Pancreas (tissue), 10 donors: ENCODE data around the gene CDC42EP4. TPM values are rescaled to one million over a fixed set of nuclear protein-coding genes. Genes with fewer than 3 reads are reported as not detected.
A peak's percentile ranks its signal among the peaks of the same experiment; 100 is the strongest.

Source experiments
- ATAC-seq, 4 donors: fragments of 200-7000 bp; cut with Tn5 transposase; one replicate each; pipeline versions ENCODE4 v1.8.0 to v1.9.1; 2020; ENCODE audit warnings: mild to moderate bottlenecking in 4 of 4, moderate library complexity in 4 of 4
- DNase-seq, 6 donors: peaks; one replicate each; pipeline ENCODE4 v3.0.0-alpha.2; 2020
- FAIRE-seq: peaks from 2 replicates; lab custom pipeline; 2012; peaks lifted over from hg19 to GRCh38; lab: Jason Lieb, UNC
- H3K27ac ChIP-seq, 4 donors: fragments of 200-600 bp; sonication (generic); 1 replicate in 3 of 4; 2 replicates in 1 of 4; pipeline versions ENCODE4 v1.5.0 to v1.8.0; 2020
- H3K27me3 ChIP-seq, 4 donors: fragments of 200-600 bp; one replicate each; pipeline ENCODE4 v1.8.0; 2021
- H3K36me3 ChIP-seq, 3 donors: fragments of 200-600 bp; sonication (generic) in 1 of 3; one replicate each; pipeline versions ENCODE4 v1.5.0 to v1.8.0; 2020 to 2021
- H3K4me1 ChIP-seq, 3 donors: fragments of 200-600 bp; one replicate each; pipeline ENCODE4 v1.8.0; 2021
- H3K4me3 ChIP-seq, 4 donors: fragments of 200-600 bp; sonication (generic) in 2 of 4; one replicate each; pipeline versions ENCODE4 v1.5.0 to v1.8.0; 2020 to 2021
- H3K9me3 ChIP-seq, 4 donors: fragments of 200-600 bp; one replicate each; pipeline ENCODE4 v1.8.0; 2021
- WGBS, 2 donors: extraction: QIAGEN DNeasy Blood & Tissue Kit; methylation state at CpG; one replicate each; pipeline ENCODE4 v1.1.7; 2013; 5-methylcytosine and 5-hydroxymethylcytosine counted together
- intact Hi-C, 3 donors: fragments of 100-400 bp; cut with DNase I; formaldehyde crosslinking; loops; one replicate each; pipeline versions ENCODE4 v1.11.1 to v1.14.2; 2022
- polyA plus RNA-seq, 2 donors: library from polyadenylated mRNA; stranded (reverse); fragments of 200-250 nt; gene quantifications; one replicate each; pipeline ENCODE4 v1.2.3, GENCODE V29; 2013
- total RNA-seq, 6 donors: library from RNA; stranded (reverse); fragmentation: NEBNext Ultra II Directional in 4 of 6; extraction: Animal tissue kit (Norgen Biotek cat#: 25700) in 4 of 6; gene quantifications; one replicate each; pipeline versions ENCODE4 v1.2.1 to v1.2.4, GENCODE V29; 2021 to 2023
- TF ChIP-seq, protein P1 (sequence below), 4 donors: fragments of 200-600 bp; sonication (generic) in 3 of 4; IDR thresholded peaks; one replicate each; pipeline versions ENCODE4 v1.5.0 to v1.8.0; 2021; ENCODE audit warnings: antibody characterized with exemption in 4 of 4
- donor health status: healthy with polysubstance abuse.
- donor health status: DM: no; HTN: no; CAD: no; lungs with moderate emphysema.
- donor health status: DM: no; HTN: no; CAD: no.
- donor health status: control.
- donor health status: control.
- donor health status: Bipolar disorder and iron deficiency.
- donor health status: DM: yes; HTN: yes; CAD: no.
- donor health status: DM: no; HTN: no; CAD: no.
- donor health status: DM: no; HTN: no; CAD: no.
- donor health status: DM: yes; HTN: yes; CAD: no.

The CDC42EP4 gene
- total and polyA plus RNA-seq, 8 donors, result 24.2 to 56.2 (median 44.5) TPM

DNA sequence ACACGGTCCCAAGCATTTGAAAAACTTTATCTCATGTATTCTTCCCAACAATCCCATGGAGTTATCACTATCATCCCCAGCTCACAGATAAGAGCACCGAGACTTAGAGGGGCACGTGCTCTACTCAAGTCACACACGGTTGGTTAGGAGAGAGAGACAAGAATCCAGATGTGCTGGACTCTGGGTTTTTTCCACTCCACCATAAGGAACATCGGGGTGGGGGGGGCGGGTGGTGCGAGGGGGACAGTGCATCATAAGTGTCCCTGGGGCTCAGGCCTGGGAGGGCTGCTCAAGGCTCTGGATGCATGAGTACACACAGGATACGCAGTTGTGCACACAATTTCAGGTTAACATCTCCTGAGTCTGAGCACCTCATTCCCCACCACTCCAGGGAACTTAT, 7.4 kb downstream of the CDC42EP4 start:
- H3K27ac ChIP-seq, result peak overlapping the region in 2 of 4 donors; percentile 92 to 99
- H3K36me3 ChIP-seq, result no peaks in the 10 kb centered on the region
- ATAC-seq (no peak), DNase-seq (no peak), FAIRE-seq (no peak)
- TF ChIP-seq, protein P1, sequence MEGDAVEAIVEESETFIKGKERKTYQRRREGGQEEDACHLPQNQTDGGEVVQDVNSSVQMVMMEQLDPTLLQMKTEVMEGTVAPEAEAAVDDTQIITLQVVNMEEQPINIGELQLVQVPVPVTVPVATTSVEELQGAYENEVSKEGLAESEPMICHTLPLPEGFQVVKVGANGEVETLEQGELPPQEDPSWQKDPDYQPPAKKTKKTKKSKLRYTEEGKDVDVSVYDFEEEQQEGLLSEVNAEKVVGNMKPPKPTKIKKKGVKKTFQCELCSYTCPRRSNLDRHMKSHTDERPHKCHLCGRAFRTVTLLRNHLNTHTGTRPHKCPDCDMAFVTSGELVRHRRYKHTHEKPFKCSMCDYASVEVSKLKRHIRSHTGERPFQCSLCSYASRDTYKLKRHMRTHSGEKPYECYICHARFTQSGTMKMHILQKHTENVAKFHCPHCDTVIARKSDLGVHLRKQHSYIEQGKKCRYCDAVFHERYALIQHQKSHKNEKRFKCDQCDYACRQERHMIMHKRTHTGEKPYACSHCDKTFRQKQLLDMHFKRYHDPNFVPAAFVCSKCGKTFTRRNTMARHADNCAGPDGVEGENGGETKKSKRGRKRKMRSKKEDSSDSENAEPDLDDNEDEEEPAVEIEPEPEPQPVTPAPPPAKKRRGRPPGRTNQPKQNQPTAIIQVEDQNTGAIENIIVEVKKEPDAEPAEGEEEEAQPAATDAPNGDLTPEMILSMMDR (IDR thresholded peaks at IDR 0.05), result no peak
- peaks cover 39 to 68% (median 51%) of the 10 kb centered on the region in 3 donors for H3K4me1 ChIP-seq
- no peaks in the 10 kb centered on the region for H3K9me3 ChIP-seq
- intact Hi-C loops, result no loop called here
- no peaks in the 10 kb centered on the region for H3K27me3 ChIP-seq
- peak overlapping the region in 1 of 4 donors; percentile 40 for H3K4me3 ChIP-seq
- WGBS, 2 donors, result 8 to 9% methylated on average over 8 of the region's 8 CpGs

DNA sequence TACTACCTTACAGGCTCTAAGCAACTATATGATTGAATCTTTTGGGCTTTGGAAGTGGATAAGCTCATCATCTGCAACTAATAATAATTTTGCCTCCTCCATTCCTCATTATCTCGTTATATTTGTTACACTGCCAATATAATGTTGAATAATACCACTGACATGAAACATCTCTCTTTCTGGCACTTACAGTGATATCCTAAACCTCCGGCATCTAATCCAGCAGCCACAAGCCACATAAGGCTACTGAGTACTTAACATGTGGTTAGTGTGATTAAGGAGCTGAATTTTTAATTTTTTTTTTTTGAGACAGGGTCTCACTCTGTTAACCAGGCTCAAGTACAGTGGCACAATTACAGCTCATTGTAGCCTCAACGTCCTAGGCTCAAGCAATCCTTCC, 9.6 kb downstream of the CDC42EP4 start:
- Histone ChIP-seq H3K9me3 (no peaks in the 10 kb centered on the region), H3K4me1 (peaks cover 46 to 73% (median 46%) of the 10 kb centered on the region in 3 donors), H3K4me3 (no peak overlapping the region), H3K27me3 (no peaks in the 10 kb centered on the region), H3K36me3 (no peaks in the 10 kb centered on the region), H3K27ac (no peak overlapping the region)
- ATAC-seq (no peak), DNase-seq (no peak), FAIRE-seq (no peak)
- 25 to 29% methylated on average over 3 of the region's 3 CpGs for WGBS, 2 donors
- TF ChIP-seq, protein P1 (IDR thresholded peaks at IDR 0.05), result no peak
- intact Hi-C loops, result no loop called here

DNA sequence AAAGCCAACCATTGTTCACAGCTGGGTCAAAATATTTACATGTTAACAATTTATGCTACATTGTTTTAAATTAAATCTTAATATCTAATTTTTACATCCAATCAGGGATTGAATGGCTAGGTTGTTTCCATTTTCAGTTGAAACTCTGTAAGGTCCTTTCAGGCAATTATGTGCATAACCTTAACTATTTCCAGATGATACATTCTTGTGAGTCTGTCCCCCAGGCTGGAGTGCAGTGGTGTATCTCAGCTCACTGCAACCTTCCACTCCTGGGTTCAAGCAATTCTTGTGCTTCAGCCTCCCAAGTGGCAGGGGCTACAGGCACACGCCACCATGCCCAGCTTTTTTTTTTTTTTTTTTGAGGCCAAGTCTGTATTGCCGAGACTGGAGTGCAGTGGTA, 10.4 kb downstream of the CDC42EP4 start:
- ATAC-seq, result no peak
- TF ChIP-seq, protein P1 (IDR thresholded peaks at IDR 0.05), result no peak
- WGBS, 2 donors, result 67 to 86% methylated on average over 2 of the region's 2 CpGs
- Histone ChIP-seq H3K9me3 (no peaks in the 10 kb centered on the region), H3K27me3 (no peaks in the 10 kb centered on the region), H3K27ac (no peak overlapping the region), H3K36me3 (no peaks in the 10 kb centered on the region), H3K4me3 (no peak overlapping the region), H3K4me1 (peaks cover 38 to 70% (median 40%) of the 10 kb centered on the region in 3 donors)
- DNase-seq, result no peak
- FAIRE-seq, result no peak
- intact Hi-C loops, result no loop called here

DNA sequence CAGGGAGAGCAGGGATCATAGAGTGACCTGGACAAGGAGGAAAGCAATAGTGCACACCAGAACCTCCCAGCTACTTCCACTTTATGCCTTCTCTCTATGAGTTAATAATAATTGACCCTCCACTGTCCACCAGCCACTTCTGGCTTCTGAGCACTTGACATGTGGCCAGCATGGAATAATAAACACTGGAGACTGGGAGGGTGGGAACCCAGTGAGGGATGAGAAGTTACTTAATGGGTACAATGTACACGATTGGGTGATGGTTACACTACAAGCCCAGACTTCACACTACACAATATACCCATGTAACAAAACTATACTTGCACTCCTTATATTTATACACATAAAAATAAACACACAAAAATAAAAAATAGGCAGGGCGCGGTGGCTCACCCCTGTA, 11.4 kb downstream of the CDC42EP4 start:
- H3K27me3 ChIP-seq, result no peaks in the 10 kb centered on the region
- 65 to 67% methylated on average over 3 of the region's 3 CpGs for WGBS, 2 donors
- no peak for DNase-seq
- ATAC-seq, result no peak
- no peaks in the 10 kb centered on the region for H3K36me3 ChIP-seq
- no peak for FAIRE-seq
- H3K9me3 ChIP-seq, result no peaks in the 10 kb centered on the region
- intact Hi-C loops, result no loop called here
- TF ChIP-seq, protein P1 (IDR thresholded peaks at IDR 0.05), result no peak
- H3K4me3 ChIP-seq, result no peak overlapping the region
- H3K27ac ChIP-seq, result peak overlapping the region in 2 of 4 donors; percentile 9 to 33
- H3K4me1 ChIP-seq, result peaks cover 34 to 66% (median 40%) of the 10 kb centered on the region in 3 donors
